K562 (cell line): Measurements from ENCODE around the gene EPX. TPM values are rescaled to one million over a fixed set of nuclear protein-coding genes. Genes with fewer than 3 reads are reported as not detected.

Experiments
- DACH1 ChIP-seq: fragments of 450-650 bp; IDR thresholded peaks from 2 replicates; pipeline ENCODE4 v1.6.1; 2018; ENCODE audit not compliant: partially characterized antibody
- FIP1L1 ChIP-seq: fragments of 200-400 bp; formaldehyde crosslinking; IDR thresholded peaks from 2 replicates; pipeline ENCODE4 v1.6.1; 2018; ENCODE audit warnings: mild to moderate bottlenecking, low read depth, low read length; ENCODE audit not compliant: poor library complexity, severe bottlenecking
- PHF8 ChIP-seq: fragments of 200-600 bp; sonication (generic); IDR thresholded peaks from 2 replicates; pipeline ENCODE4 v1.6.1; 2012; ENCODE audit warnings: mixed run types, mild to moderate bottlenecking, inconsistent platforms, low read length, moderate library complexity, borderline replicate concordance
- RUNX1 ChIP-seq: sonication (generic); IDR thresholded peaks from 2 replicates; pipeline ENCODE4 v1.6.1; 2016; ENCODE audit warnings: antibody characterized with exemption, low read depth
- ZFPM2 ChIP-seq: fragments of 250-450 bp; sonication (Bioruptor Pico); IDR thresholded peaks from 2 replicates; pipeline ENCODE4 v1.5.1; 2022; ENCODE audit warnings: mild to moderate bottlenecking
- polyA plus RNA-seq, 8 experiments: library from polyadenylated mRNA; depleted of rRNA in 4 of 8; stranded (reverse) in 5 of 8; unstranded in 3 of 8; fragments of >200 nt; fragmentation: Nextera tagmentation in 2 of 8; fragmentation: Illumina TruSeq in 1 of 8; extraction: Ambion mirVana in 2 of 8; extraction: Trizol in 1 of 8; gene quantifications; 2 replicates each; pipeline versions ENCODE4 v1.2.1 to v1.2.3, GENCODE V29; 2011 to 2014; ENCODE audit warnings: inconsistent platforms in 1 of 8, missing spikeins in 1 of 8
- total RNA-seq, 7 experiments: library from RNA; depleted of rRNA in 6 of 7; stranded (reverse); fragments of >200 nt in 6 of 7; fragmentation: Illumina TruSeq in 2 of 7; extraction: Trizol in 2 of 7; gene quantifications; 2 replicates each; pipeline versions ENCODE4 v1.2.1 to v1.2.3, GENCODE V29; 2011 to 2021; ENCODE audit warnings: low replicate concordance in 1 of 7
- TF ChIP-seq, protein P1 (sequence below), 2 experiments: IDR thresholded peaks; 2 replicates each; pipeline ENCODE4 v1.6.1; 2011; ENCODE audit warnings: borderline replicate concordance in 1 of 2, control low read depth in 1 of 2, low read depth in 1 of 2, low read length in 1 of 2, mild to moderate bottlenecking in 1 of 2, mixed read lengths in 1 of 2, moderate library complexity in 1 of 2; ENCODE audit not compliant: insufficient read depth in 1 of 2, insufficient read length in 1 of 2, poor library complexity in 1 of 2, severe bottlenecking in 1 of 2; ENCODE audit errors: extremely low read depth in 1 of 2
- TF ChIP-seq, protein P2 (sequence below): fragments of 200-600 bp; sonication (generic); IDR thresholded peaks from one replicate; pipeline ENCODE4 v1.6.1; 2012; ENCODE audit warnings: mild to moderate bottlenecking, low read depth, low read length, inconsistent platforms
- TF ChIP-seq, protein P3 (sequence below): fragments of 250-450 bp; sonication (Bioruptor Pico); IDR thresholded peaks from 2 replicates; pipeline ENCODE4 v1.6.1; 2021; ENCODE audit warnings: mild to moderate bottlenecking
- TF ChIP-seq, protein P4 (sequence below): fragments of 250-450 bp; sonication (Bioruptor Pico); IDR thresholded peaks from 2 replicates; pipeline ENCODE4 v1.8.0; 2021; ENCODE audit warnings: borderline replicate concordance, mild to moderate bottlenecking, moderate library complexity; ENCODE audit not compliant: poor library complexity, severe bottlenecking

EPX gene
- total and polyA plus RNA-seq, 9 of the 15 experiments (the other 6 are each of a cell fraction or from before 2014, with no cell fraction given) = 0.07 to 0.33 (median 0.19) TPM; not detected in 3

- TF ChIP-seq, protein P1, sequence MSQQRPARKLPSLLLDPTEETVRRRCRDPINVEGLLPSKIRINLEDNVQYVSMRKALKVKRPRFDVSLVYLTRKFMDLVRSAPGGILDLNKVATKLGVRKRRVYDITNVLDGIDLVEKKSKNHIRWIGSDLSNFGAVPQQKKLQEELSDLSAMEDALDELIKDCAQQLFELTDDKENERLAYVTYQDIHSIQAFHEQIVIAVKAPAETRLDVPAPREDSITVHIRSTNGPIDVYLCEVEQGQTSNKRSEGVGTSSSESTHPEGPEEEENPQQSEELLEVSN (IDR thresholded peaks at IDR 0.05; ENCODE audit: borderline replicate concordance in 1 of 2, extremely low read depth in 1 of 2, insufficient read depth in 1 of 2, insufficient read length in 1 of 2, low read depth in 1 of 2, low read length in 1 of 2, poor library complexity in 1 of 2, severe bottlenecking in 1 of 2) = no peak
- TF ChIP-seq RUNX1 (no peak), DACH1 (no peak), PHF8 (no peak), FIP1L1 (no peak), ZFPM2 (CRISPR knock-in tag) (no peak)
- TF ChIP-seq, protein P2, sequence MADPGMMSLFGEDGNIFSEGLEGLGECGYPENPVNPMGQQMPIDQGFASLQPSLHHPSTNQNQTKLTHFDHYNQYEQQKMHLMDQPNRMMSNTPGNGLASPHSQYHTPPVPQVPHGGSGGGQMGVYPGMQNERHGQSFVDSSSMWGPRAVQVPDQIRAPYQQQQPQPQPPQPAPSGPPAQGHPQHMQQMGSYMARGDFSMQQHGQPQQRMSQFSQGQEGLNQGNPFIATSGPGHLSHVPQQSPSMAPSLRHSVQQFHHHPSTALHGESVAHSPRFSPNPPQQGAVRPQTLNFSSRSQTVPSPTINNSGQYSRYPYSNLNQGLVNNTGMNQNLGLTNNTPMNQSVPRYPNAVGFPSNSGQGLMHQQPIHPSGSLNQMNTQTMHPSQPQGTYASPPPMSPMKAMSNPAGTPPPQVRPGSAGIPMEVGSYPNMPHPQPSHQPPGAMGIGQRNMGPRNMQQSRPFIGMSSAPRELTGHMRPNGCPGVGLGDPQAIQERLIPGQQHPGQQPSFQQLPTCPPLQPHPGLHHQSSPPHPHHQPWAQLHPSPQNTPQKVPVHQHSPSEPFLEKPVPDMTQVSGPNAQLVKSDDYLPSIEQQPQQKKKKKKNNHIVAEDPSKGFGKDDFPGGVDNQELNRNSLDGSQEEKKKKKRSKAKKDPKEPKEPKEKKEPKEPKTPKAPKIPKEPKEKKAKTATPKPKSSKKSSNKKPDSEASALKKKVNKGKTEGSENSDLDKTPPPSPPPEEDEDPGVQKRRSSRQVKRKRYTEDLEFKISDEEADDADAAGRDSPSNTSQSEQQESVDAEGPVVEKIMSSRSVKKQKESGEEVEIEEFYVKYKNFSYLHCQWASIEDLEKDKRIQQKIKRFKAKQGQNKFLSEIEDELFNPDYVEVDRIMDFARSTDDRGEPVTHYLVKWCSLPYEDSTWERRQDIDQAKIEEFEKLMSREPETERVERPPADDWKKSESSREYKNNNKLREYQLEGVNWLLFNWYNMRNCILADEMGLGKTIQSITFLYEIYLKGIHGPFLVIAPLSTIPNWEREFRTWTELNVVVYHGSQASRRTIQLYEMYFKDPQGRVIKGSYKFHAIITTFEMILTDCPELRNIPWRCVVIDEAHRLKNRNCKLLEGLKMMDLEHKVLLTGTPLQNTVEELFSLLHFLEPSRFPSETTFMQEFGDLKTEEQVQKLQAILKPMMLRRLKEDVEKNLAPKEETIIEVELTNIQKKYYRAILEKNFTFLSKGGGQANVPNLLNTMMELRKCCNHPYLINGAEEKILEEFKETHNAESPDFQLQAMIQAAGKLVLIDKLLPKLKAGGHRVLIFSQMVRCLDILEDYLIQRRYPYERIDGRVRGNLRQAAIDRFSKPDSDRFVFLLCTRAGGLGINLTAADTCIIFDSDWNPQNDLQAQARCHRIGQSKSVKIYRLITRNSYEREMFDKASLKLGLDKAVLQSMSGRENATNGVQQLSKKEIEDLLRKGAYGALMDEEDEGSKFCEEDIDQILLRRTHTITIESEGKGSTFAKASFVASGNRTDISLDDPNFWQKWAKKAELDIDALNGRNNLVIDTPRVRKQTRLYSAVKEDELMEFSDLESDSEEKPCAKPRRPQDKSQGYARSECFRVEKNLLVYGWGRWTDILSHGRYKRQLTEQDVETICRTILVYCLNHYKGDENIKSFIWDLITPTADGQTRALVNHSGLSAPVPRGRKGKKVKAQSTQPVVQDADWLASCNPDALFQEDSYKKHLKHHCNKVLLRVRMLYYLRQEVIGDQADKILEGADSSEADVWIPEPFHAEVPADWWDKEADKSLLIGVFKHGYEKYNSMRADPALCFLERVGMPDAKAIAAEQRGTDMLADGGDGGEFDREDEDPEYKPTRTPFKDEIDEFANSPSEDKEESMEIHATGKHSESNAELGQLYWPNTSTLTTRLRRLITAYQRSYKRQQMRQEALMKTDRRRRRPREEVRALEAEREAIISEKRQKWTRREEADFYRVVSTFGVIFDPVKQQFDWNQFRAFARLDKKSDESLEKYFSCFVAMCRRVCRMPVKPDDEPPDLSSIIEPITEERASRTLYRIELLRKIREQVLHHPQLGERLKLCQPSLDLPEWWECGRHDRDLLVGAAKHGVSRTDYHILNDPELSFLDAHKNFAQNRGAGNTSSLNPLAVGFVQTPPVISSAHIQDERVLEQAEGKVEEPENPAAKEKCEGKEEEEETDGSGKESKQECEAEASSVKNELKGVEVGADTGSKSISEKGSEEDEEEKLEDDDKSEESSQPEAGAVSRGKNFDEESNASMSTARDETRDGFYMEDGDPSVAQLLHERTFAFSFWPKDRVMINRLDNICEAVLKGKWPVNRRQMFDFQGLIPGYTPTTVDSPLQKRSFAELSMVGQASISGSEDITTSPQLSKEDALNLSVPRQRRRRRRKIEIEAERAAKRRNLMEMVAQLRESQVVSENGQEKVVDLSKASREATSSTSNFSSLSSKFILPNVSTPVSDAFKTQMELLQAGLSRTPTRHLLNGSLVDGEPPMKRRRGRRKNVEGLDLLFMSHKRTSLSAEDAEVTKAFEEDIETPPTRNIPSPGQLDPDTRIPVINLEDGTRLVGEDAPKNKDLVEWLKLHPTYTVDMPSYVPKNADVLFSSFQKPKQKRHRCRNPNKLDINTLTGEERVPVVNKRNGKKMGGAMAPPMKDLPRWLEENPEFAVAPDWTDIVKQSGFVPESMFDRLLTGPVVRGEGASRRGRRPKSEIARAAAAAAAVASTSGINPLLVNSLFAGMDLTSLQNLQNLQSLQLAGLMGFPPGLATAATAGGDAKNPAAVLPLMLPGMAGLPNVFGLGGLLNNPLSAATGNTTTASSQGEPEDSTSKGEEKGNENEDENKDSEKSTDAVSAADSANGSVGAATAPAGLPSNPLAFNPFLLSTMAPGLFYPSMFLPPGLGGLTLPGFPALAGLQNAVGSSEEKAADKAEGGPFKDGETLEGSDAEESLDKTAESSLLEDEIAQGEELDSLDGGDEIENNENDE = no peak
- TF ChIP-seq, protein P3, sequence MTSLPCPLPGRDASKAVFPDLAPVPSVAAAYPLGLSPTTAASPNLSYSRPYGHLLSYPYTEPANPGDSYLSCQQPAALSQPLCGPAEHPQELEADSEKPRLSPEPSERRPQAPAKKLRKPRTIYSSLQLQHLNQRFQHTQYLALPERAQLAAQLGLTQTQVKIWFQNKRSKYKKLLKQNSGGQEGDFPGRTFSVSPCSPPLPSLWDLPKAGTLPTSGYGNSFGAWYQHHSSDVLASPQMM (CRISPR knock-in tag) = no peak
- TF ChIP-seq, protein P4, sequence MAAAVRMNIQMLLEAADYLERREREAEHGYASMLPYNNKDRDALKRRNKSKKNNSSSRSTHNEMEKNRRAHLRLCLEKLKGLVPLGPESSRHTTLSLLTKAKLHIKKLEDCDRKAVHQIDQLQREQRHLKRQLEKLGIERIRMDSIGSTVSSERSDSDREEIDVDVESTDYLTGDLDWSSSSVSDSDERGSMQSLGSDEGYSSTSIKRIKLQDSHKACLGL = no peak
Measured at GRCh38 chr17:58161566-58161965, 31.0 kb upstream of the EPX start (continued).
